ENCODE results near the gene TRIP13.
"Not testable (repeated sequence)": the region's sequence is repeated elsewhere in the genome, so short reads cannot be mapped to it uniquely, and the experiment has no call there.

The TRIP13 gene

DNA sequence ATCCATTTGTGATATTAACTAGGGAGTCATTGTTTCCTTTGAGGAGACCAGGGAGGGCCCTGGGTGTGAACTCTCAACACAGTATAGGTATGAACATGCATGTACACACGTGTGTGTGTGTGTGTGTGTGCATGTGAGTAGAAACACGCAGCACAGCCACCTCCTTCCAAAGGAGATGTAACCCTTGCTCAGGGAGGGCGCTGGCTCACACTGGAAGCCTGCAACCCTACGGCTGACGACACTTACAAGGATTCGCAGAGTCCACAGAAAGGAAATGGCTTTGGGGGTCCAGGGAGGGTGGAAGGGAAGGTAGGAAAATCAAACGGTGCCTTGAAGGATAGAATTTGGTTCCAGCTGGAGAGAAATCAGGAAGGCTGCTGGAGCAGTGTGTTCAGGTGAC lies 21.9 kb downstream of the TRIP13 start:
- TF ChIP-seq JUND (IDR thresholded peaks at IDR 0.05; ENCODE audit: low read depth): no peak
- in situ Hi-C loops (cut with HindIII; ENCODE audit: low pct_unique_long_range_greater_than_20kb, low sequenced_read_pairs): no loop called here
- no peak for DNase-seq (ENCODE audit: low read depth in 1 of 2, low spot score in 1 of 2)

DNA sequence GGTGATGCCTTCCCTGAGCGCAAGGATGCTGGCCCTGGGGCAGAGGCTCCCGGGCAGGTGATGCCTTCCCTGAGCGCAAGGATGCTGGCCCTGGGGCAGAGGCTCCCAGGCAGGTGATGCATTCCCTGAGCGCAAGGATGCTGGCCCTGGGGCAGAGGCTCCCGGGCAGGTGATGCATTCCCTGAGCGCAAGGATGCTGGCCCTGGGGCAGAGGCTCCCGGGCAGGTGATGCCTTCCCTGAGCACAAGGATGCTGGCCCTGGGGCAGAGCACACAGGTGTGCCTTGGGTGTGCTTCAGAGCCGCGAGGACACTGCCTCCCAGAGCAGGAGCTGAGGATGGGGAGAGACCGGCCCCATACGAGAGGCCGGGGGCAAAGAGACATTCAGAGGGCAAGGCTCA lies 22.7 kb downstream of the TRIP13 start:
- in situ Hi-C loops (cut with HindIII; ENCODE audit: low pct_unique_long_range_greater_than_20kb, low sequenced_read_pairs); DNase-seq (ENCODE audit: low read depth in 1 of 2, low spot score in 1 of 2): not testable (repeated sequence)

DNA sequence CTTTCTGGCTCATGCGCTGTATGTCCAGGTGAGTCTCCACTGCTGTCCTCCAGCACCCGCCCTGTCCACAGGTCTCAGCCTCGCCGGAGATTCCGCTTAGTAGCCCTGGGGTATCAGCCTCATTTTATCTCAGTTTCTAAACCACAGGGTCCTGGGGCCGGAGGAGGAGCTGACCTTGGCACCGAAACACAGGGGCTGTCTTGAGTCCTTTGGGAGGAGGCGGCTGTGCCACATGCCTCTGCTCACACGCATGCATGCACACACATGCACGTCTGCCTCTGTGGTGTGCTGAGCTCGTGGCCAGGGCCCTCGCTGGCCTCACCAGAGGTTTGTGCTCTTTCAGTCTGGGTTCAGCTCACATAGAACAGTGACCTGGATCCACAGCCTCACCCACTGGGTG lies 23.3 kb downstream of the TRIP13 start:
- in situ Hi-C loops (cut with HindIII; ENCODE audit: low pct_unique_long_range_greater_than_20kb, low sequenced_read_pairs): no loop called here
- no peak for TF ChIP-seq JUND (IDR thresholded peaks at IDR 0.05; ENCODE audit: low read depth)
- no peak for DNase-seq (ENCODE audit: low read depth in 1 of 2, low spot score in 1 of 2)

DNA sequence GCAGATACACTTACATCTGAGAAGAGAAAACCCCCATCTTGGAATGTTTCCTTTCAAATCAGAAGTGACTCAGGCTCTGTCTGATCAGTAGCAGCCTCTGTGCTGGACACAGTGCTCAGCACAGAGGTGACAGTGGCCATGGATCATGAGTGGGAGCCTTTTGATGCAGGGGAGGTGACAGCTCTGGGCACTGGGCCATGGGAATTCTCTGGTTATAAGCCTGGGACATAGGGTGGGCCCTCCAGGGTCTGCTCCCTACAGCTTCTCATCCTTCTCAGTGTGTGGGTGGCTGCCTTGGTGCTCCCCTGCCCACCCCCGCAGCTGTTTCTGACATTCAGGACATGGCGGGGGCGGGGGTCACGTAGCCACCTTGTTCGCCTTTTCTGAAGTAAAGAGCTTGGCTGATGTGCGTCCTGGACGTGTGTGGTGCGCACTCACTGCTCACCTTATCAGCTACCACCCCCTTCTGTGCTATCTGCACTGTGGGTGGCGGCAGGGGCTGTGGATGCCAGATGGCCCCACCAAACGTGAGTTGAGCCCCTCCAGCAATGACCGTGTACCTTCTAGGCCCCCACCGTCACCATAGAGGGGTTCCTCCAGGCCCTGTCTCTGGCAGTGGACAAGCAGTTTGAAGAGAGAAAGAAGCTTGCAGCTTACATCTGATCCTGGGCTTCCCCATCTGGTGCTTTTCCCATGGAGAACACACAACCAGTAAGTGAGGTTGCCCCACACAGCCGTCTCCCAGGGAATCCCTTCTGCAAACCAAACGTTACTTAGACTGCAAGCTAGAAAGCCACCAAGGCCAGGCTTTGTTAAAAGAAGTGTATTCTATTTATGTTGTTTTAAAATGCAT lies 24.0 kb downstream of the TRIP13 start:
- no peak for TF ChIP-seq JUND (IDR thresholded peaks at IDR 0.05; ENCODE audit: low read depth)
- no peak for DNase-seq (ENCODE audit: low read depth in 1 of 2, low spot score in 1 of 2)
- in situ Hi-C loops (cut with HindIII; ENCODE audit: low pct_unique_long_range_greater_than_20kb, low sequenced_read_pairs): no loop called here

DNA sequence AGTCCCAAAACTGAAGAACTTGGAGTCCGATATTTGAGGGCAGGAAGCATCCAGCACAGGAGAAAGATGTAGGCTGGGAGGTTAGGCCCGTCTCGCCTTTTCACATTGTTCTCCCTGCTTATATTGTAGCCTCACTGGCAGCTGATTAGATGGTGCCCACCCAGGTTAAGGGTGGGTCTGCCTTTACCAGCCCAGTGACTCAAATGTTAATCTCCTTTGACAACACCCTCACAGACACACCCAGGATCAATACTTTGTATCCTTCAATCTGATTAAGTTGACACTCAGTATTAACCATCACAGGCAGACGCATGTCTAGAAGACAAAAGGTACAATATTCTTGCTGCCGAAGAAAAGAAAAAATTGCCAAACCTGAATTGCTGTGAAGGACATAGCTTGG lies 26.0 kb downstream of the TRIP13 start:
- in situ Hi-C loops (cut with HindIII; ENCODE audit: low pct_unique_long_range_greater_than_20kb, low sequenced_read_pairs); DNase-seq (ENCODE audit: low read depth in 1 of 2, low spot score in 1 of 2): not testable (repeated sequence)

DNA sequence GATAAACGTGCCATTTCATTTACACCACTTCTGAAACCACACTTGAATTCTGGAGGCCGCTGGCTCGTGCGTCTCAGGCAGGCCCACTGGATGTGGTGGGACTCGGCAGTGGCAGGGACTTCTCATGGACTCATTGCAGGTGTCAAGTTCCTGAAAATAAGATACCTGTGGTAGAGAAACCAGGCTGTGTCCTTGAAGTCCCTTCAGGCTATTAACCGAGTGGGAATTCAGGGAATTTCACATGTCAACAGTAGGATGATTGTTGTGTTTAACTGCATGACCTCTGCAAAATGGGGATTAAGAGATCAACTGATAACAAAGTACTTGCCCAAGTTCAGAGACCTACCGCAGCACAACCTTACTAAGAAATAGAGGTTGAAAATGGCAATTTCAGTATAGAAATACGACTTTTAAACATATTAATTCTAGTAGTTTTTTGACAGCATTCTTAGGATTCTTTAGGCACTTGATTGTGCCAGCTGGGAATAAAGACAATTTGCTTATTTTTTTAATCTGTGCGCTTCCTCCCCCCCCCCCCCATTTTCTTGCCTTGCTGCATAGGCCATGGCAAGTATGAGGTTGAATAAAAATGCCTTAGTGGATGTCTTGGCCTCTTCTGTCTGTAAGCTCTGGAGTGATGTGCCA lies 26.8 kb downstream of the TRIP13 start:
- in situ Hi-C loops (cut with HindIII; ENCODE audit: low pct_unique_long_range_greater_than_20kb, low sequenced_read_pairs): no loop called here
- DNase-seq (ENCODE audit: low read depth in 1 of 2, low spot score in 1 of 2): peak; percentile 57 to 89
- TF ChIP-seq JUND (IDR thresholded peaks at IDR 0.05; ENCODE audit: low read depth): no peak

DNA sequence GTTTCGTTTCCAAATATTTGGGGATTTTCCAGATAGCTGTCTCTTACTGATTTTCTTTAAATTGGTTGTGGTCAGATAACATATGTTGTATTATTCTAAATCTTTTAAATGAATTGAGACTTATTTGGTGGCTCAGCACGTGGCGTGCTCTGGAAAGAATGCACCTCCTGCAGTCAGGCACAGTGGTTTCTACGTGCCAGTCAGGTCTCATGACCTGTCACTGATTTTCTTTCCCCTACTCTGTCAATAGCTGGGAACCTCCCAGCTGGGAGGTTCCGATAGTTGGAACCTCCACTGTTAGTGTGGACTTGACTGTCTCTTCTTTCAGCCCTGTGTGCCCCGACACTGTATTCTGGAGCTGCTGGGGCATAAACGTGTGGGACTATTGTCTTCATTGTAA lies 27.6 kb downstream of the TRIP13 start:
- TF ChIP-seq JUND (IDR thresholded peaks at IDR 0.05; ENCODE audit: low read depth): no peak
- in situ Hi-C loops (cut with HindIII; ENCODE audit: low pct_unique_long_range_greater_than_20kb, low sequenced_read_pairs): no loop called here
- no peak for DNase-seq (ENCODE audit: low read depth in 1 of 2, low spot score in 1 of 2)

DNA sequence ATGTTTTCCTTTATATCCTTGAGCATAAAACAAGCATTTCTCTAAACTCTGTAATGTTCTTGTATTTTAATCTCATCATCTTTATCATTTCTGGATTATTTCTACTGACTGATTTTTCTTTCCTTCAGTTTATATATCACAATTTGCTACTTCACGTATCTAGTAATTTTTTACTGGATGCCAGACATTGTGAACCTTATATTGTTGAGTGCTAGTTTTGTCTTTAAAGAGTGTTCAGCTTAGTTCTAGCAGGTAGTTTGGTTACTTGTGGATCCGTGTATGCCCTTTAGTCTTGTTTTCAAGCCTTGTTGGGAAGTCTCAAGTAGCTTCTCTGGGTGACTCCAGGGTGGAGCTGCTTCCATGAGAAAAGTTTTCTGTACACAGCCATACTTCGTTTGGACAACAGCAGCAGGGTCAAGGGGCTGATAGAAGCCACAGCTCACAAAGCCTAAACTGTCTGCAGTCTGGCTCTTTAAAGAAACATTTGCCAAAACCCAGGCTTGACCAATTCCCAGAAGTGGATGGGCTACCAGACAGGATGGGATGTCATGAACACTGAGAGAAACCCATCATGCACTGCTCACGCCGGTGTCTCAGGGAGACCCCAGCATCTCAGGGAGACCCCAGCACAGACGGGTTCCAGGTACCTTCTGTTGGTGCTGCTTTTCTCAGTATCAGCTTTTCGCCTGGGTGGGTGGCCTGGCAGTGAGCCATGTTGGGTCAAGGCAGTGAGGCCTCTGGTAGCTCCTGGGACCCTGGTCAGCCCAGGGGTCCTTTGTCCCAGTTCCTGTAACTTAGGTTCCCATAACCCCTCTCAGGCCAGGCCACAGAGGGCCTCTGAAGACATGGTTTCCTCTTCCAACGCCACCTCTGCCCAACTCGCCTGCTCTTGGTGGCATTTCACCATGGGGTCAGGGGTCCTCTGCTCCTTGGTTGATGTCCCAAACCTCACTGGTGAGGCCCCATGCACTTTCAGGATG lies 29.1 kb downstream of the TRIP13 start:
- no peak for TF ChIP-seq JUND (IDR thresholded peaks at IDR 0.05; ENCODE audit: low read depth)
- in situ Hi-C loops (cut with HindIII; ENCODE audit: low pct_unique_long_range_greater_than_20kb, low sequenced_read_pairs): no loop called here
- DNase-seq (ENCODE audit: low read depth in 1 of 2, low spot score in 1 of 2): no peak

DNA sequence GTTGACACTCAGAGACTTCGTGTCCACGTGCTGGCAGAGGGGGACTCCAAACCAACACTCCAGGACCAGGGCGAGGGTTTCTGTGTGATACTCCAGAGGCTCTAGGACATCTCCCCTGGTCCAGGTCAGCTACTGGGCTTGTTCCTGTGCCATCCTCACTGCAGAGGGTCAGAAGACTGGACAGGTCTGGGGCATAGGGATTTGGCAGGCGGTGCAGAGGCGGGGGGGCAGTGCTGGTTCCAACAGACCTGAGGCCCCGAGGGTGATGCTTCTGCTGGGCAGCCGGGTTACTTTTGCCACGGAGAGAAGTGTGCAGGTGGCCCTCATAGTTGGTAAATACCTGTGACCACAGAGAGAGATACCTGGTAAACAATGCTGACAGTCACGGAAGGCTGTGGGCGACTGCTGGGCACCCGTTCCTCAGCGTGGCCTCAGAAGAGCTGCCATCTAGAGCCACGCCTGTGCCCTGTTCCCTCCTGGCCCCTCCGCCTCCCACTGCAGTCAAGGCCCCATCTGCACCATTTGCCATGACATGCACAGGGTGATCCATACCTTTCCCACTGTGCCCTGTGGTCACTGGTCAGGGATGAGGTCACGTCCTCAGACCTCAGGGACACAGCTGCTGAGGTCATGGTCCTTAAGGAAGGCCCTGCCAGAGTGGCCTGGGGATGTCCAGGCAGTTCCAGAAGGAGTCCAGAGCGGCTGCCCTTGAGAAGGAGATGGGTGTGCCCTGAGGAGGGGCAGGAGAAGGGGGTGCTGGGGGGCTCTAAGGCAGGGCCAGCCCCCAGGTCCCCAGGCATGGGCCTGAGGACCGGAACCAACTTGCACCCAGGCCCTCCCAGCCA lies 30.0 kb downstream of the TRIP13 start:
- DNase-seq (ENCODE audit: low read depth in 1 of 2, low spot score in 1 of 2): no peak
- in situ Hi-C loops (cut with HindIII; ENCODE audit: low pct_unique_long_range_greater_than_20kb, low sequenced_read_pairs): no loop called here
- no peak for TF ChIP-seq JUND (IDR thresholded peaks at IDR 0.05; ENCODE audit: low read depth)

DNA sequence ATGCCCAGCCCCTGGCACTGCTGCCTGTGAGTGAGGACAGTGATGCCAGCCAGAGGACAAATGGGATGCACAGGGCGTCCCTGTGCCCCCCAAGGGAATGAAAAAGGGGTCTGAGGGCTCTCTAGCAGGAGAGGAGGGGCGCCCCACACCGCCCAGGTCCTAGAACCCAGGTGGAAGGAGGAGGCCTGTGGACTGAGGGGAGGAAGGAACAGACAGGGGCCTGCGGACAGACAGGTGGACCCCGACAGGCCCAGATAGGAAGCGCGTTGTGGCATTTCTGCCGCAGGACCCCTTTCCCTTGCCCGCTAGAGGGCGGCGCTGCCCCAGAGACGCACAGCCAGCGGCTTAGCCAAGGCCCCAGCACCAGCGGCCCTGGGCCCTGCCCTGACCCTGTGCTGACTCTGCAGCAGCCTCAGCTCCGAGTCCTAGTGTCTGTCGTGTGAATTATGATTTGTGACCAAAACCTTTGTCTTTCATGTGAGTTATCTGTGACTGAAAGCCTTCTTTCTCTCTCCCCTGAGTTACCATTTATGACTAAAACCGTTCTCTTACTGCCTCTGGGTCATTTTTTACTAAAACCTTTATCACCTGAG lies 30.7 kb downstream of the TRIP13 start:
- in situ Hi-C loops (cut with HindIII; ENCODE audit: low pct_unique_long_range_greater_than_20kb, low sequenced_read_pairs): no loop called here
- DNase-seq (ENCODE audit: low read depth in 1 of 2, low spot score in 1 of 2): peak; percentile 86 to 97
- TF ChIP-seq JUND (IDR thresholded peaks at IDR 0.05; ENCODE audit: low read depth): no peak

DNA sequence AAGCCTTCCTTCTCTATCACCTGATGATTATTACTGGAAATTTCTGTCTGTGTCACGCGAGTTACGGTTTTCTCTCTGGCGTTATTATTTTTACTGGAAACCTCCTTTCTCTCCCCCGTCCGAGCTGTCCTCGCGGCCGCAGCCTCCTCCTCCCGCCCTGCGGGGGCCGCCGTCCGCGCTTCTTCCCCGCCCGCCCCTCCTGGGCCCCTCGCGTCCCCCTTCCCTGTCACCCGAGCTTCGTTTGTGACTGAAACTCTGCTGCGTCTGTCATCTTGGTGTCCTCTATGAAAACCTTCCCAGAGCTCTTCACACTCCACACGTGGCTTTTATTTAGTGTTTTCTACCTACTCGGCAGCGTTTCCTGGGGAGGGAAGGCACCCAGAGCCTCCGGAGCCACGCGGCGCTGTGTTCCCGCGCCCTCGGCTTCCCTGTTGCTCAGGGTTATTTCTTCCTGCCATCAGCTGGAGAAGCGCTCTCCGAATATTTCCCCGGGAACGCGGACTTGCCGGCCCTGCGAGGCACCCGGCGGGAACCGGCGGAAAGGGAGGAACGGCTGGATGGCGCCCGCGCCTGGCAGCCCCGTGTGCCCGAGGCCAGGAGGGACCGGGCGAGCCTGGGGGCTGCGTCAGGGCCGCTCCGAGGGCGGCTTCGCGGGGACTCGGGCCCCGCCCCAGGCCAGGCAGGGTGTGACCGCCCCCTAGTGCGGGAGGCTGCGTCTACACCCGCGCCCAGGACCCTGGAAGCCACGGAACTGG lies 33.9 kb downstream of the TRIP13 start:
- in situ Hi-C loops (cut with HindIII; ENCODE audit: low pct_unique_long_range_greater_than_20kb, low sequenced_read_pairs): no loop called here
- DNase-seq (ENCODE audit: low read depth in 1 of 2, low spot score in 1 of 2): no peak
- TF ChIP-seq JUND (IDR thresholded peaks at IDR 0.05; ENCODE audit: low read depth): no peak

All from T47D (cell line).